Fibroblast of pulmonary artery (primary cell): ENCODE results near the gene RIN3.

ENCODE experiments used
- DNase-seq: peaks from one replicate; pipeline ENCODE4 v3.0.0-alpha.2; 2010; ENCODE audit warnings: low read depth
- H3K4me3 ChIP-seq: replicated peaks from 2 replicates; pipeline ENCODE4 v1.5.1; 2011; ENCODE audit warnings: low read depth, mild to moderate bottlenecking, control low read depth, low read length, moderate library complexity
- CTCF ChIP-seq: IDR thresholded peaks from 2 replicates; pipeline ENCODE4 v1.5.1; 2011; ENCODE audit warnings: mild to moderate bottlenecking, control low read depth, low read length, inconsistent platforms; ENCODE audit errors: missing control alignments

The RIN3 gene

GRCh38 chr14:92563359-92563758, 49.8 kb downstream of the RIN3 start:
- DNase-seq = no peak
- H3K4me3 ChIP-seq = no peak overlapping the region
- TF ChIP-seq CTCF = no peak

- H3K4me3 ChIP-seq = no peak overlapping the region
- TF ChIP-seq CTCF = no peak
- no peak for DNase-seq
Observed at GRCh38 chr14:92563765-92564285, 50.2 kb downstream of the RIN3 start.

GRCh38 chr14:92564344-92565039, 50.9 kb downstream of the RIN3 start:
- no peak for TF ChIP-seq CTCF
- no peak for DNase-seq
- no peak overlapping the region for H3K4me3 ChIP-seq

GRCh38 chr14:92565040-92565717, 51.6 kb downstream of the RIN3 start:
- no peak overlapping the region for H3K4me3 ChIP-seq
- DNase-seq = no peak
- TF ChIP-seq CTCF = no peak

- no peak overlapping the region for H3K4me3 ChIP-seq
- no peak for DNase-seq
- no peak for TF ChIP-seq CTCF
Observed at GRCh38 chr14:92565718-92566115, 52.1 kb downstream of the RIN3 start.

- DNase-seq = no peak
- TF ChIP-seq CTCF = no peak
- H3K4me3 ChIP-seq = no peak overlapping the region
Observed at GRCh38 chr14:92567173-92567725, 53.7 kb downstream of the RIN3 start.
